ENCODE results near the gene NDUFB2.
"Not testable (repeated sequence)": the region's sequence is repeated elsewhere in the genome, so short reads cannot be mapped to it uniquely, and the experiment has no call there.

NDUFB2 gene

GRCh38 chr7:140673063-140673773, 23.3 kb upstream of the NDUFB2 start:
- DNase-seq = peak; percentile 83

GRCh38 chr7:140673774-140674155, 22.7 kb upstream of the NDUFB2 start:
- peak; percentile 40 for DNase-seq

- no peak for DNase-seq
Measured at GRCh38 chr7:140674356-140674800, 22.1 kb upstream of the NDUFB2 start.

- peak; percentile 49 for DNase-seq
Measured at GRCh38 chr7:140674899-140675701, 21.4 kb upstream of the NDUFB2 start.

- no peak for DNase-seq
Measured at GRCh38 chr7:140675726-140676125, 20.8 kb upstream of the NDUFB2 start.

- DNase-seq = no peak
Measured at GRCh38 chr7:140676306-140676705, 20.2 kb upstream of the NDUFB2 start.

GRCh38 chr7:140676956-140677355, 19.6 kb upstream of the NDUFB2 start:
- DNase-seq = not testable (repeated sequence)

- no peak for DNase-seq
Measured at GRCh38 chr7:140677496-140677895, 19.0 kb upstream of the NDUFB2 start.

- DNase-seq = no peak
Measured at GRCh38 chr7:140678081-140678815, 18.3 kb upstream of the NDUFB2 start.

GRCh38 chr7:140678816-140679130, 17.7 kb upstream of the NDUFB2 start:
- DNase-seq = no peak

- DNase-seq = no peak
Measured at GRCh38 chr7:140679186-140679585, 17.3 kb upstream of the NDUFB2 start.

- no peak for DNase-seq
Measured at GRCh38 chr7:140680886-140681285, 15.6 kb upstream of the NDUFB2 start.

- DNase-seq = no peak
Measured at GRCh38 chr7:140681766-140682165, 14.7 kb upstream of the NDUFB2 start.

- DNase-seq = no peak
Measured at GRCh38 chr7:140683657-140684056, 12.9 kb upstream of the NDUFB2 start.

- no peak for DNase-seq
Measured at GRCh38 chr7:140684066-140684950, 12.2 kb upstream of the NDUFB2 start.

- no peak for DNase-seq
Measured at GRCh38 chr7:140685407-140686087, 11.0 kb upstream of the NDUFB2 start.

- no peak for DNase-seq
Measured at GRCh38 chr7:140686921-140687320, 9.6 kb upstream of the NDUFB2 start.

GRCh38 chr7:140688341-140688740, 8.2 kb upstream of the NDUFB2 start:
- DNase-seq = no peak

GRCh38 chr7:140689199-140690152, 7.0 kb upstream of the NDUFB2 start:
- no peak for DNase-seq

GRCh38 chr7:140691376-140692045, 5.0 kb upstream of the NDUFB2 start:
- DNase-seq = no peak

Data from retina (tissue), 1 donor.